Activated T-cell treated with anti-CD3 and anti-CD28 coated beads, Interleukin-2, amount 50 U/mL, for 48 hours (primary cell): Measurements from ENCODE around the gene SF3B6.
"Not testable (repeated sequence)": the region's sequence is repeated elsewhere in the genome, so short reads cannot be mapped to it uniquely, and the experiment has no call there.

Experiments
- DNase-seq, 2 experiments: peaks; one replicate each; pipeline ENCODE4 v3.0.0-alpha.2; 2020

The SF3B6 gene

DNA sequence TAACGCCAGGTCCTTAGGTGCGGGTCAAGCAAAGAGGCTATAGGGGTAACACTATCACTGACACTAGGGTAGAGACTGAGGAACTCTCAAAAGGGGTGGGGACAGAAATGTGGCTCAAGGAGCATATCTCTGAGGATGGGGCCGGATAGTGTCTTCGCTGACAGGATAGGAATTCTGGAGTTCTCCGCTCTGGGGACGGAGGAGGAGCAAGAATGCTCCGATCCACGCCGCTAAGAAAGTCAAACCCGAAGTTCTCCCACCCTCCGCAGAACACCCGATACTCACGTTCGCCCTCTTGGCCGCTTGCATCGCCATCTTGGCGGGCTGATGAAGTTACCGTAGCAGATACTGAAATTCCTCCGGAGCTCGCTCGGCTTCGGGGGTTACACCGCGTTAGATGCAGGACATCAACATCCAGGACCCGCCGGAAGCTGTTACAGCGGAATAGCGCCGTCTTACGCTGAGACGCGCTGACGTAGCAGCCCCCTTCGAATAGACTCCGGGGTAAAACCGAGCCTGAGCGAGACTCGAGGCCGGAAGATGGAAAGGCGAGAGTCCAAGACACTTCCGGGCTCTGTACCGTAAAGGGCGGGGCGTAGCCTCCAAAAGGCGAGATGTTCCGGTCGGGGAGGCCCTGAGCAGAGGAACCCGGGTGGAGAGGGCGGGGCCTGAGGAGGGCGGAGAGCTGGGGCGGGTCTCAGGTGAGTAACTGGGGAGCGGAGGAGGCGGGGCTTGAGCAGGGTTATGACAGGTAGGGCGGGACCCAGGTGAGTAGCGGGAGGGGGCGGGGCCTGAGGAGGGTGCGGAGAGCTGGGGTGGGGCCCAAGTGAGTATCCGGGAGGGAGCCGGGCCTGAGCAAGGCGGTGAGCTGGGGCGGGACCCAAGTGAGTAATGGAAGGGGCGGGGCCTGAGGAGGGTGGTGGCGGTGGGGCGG lies at the start of gene SF3B6:
SF3B6 (minus strand) TSS at position 412 of the 934 bp plus-strand sequence; CDS start at position 315, 97 bp downstream.
- DNase-seq: peak; percentile 100

DNA sequence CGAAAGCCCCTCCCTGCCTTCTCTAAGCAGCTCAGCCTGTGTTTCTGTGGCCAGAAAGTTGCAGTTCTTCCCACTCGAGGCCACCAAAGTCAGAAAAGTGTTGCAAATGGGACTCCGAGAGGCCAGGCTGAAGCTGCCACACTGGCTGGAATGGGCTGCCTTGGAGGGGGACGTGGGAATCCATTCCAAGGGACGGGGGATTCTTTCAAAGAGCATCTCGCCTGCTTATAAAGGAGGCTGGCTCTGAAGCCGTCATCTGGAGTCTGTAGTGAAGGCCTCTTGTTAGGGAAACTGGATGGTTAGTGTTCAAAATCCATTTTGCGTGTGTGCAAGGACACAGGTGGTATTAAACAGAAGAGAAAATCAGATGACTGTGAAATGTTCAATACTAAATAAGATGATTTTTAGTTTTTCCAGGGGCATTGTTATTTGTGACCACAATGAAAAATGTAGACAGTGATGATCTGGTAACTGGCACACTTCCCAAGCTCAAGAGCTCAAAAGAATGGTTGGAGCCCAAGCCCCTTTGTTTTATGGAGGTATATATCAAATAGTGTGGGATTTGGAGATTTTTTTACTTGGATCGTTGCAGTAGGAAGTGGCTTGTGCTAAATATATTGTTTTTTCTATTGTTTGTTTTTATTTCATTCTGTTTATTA lies 47.9 kb upstream of the SF3B6 start:
- DNase-seq: peak in 1 of 2 experiments; percentile 67

DNA sequence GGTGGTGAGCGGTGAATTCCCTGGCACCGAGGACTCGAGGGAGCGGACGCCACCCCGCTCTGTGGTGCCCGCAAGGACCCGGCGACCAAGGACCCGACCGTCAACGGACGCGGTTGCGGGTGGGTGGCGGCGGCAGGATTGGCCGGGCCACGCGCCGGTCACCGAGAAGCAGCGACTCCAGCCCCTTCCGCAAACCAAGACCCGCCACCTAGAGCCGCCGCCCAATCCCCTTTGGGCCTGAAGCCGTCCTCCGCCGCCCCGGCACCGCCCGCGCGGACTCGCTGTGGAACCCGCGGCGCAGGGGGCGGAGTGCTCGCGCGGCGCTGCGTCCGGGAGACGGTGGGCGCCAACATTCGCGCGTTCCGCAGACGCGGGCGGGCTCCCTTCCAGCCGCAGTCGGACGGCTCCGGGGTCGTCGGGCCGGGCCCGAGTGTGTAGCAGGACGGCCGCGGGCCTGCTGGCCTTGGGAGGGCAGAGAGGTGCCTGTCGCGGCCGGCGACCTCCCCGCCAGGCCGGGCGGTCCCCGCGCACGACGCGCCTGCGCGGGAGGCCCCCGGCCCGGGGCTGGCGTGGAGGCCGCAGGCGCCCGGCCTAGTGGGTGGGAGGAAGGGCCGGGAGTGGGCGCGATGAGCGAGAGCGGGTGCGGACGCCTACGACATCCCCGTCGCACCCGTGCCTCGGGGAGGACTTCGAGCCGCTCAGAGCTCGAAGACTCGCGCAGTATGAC lies 47.2 kb upstream of the SF3B6 start, which contains the start of the genes FAM228B and PFN4:
FAM228B (plus strand) TSS at position 275 of the 727 bp plus-strand sequence. CDS start 893 bp downstream, outside the sequence.
PFN4 (minus strand) TSS at position 140 of the 727 bp plus-strand sequence. CDS start 799 bp downstream, outside the sequence.
- DNase-seq: peak; percentile 78 to 83

DNA sequence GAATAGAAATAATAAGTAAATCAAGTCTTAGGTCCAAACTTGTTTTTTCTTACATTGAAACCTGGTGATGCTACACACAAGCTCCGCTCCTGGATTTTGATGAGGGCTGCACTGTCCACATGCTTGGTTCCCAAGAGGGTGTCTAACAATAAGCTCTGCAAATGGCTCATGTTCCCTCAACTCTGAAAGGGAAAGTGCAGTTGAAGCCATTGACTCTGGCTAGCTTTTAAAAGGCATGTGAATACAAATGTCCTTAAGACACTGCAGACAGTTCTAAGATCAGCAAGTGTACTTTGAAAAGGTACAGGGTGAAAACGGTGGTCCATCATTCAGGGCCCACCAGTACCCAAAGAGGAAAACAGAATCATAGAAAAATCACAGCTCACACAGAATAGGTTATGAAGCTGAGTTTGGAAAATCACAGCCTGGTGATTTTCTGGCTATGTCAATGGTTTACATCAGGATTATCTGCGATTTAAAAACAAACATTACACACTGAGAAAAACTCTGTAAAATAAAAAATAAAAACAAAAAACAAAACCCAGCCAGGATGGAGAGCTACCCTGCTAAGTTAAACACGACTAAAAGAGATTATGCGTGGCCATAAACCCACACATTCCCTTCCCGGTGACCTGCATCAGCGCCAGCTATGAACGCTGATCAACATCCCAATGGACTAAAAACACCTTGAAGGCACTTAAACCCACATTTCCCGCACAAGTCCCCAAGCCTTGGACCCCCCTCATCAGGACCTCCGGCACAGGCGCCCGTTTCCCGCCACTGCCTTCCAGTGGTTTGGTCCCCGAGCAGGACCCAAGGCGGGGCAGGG lies 46.5 kb upstream of the SF3B6 start:
- no peak for DNase-seq

DNA sequence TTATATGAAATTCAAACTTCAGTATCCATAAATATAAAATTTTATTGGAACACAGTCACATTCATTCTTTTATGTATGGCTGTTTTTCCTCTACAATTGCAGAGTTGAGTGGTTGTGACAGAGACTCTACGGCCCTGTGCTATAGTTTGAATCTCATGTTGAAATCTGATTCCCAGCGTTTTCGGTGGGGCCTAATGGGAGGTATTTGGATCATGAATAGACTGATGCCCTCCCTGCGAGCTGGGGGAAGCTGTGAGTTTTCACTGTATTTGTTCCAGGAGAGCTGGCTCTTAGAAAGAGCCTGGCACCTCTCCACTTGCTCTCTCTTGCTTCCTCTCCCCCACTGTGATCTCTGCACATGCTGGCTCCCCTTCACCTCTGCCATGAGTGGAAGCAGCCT lies 45.3 kb upstream of the SF3B6 start:
- no peak for DNase-seq

DNA sequence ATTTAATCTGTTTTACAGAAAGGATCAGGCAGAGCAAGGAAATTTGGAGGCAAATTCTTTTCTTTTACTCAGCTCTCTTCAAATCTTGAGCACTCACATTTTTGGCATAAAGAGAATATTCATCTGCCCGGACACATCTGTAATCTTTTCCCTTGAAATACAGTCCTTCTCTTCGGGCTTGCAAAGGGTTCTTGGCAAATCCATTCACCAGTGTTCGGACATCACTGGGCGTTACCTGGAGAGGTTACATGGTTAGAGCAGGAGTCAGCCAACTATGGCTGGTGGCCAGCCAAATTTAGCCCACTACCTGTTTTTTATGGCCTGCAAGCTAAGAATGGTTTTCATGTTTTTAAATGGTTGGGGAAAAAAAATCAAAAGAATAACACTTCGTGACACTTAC lies 44.9 kb upstream of the SF3B6 start:
- DNase-seq: no peak

DNA sequence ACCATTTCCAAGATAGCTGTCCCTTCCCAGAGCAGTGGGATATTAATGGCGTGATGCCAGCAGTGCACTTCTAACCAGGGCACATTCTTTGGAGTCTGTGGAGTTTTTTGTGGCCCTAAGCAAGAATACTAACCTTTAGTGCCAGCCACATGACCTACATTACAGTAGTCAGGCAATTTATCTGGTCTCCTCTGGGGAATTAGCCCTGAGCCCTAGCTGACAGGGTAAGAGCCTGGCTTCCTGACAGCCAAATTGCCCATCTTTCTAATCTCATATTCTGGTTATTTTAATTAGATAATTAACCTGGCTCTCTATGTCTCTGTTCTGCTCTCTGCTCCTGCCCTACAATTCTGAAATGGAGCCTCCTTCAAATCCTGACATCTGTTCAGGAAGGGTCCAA lies 41.8 kb upstream of the SF3B6 start:
- DNase-seq: no peak

GRCh38 chr2:24115057-24115456 lies 38.9 kb upstream of the SF3B6 start:
- no peak for DNase-seq

- no peak for DNase-seq
Measured at GRCh38 chr2:24111407-24111901, 35.3 kb upstream of the SF3B6 start.

- no peak for DNase-seq
Measured at GRCh38 chr2:24110660-24111303, 34.7 kb upstream of the SF3B6 start.

GRCh38 chr2:24109431-24109830 lies 33.3 kb upstream of the SF3B6 start:
- DNase-seq: not testable (repeated sequence)

DNA sequence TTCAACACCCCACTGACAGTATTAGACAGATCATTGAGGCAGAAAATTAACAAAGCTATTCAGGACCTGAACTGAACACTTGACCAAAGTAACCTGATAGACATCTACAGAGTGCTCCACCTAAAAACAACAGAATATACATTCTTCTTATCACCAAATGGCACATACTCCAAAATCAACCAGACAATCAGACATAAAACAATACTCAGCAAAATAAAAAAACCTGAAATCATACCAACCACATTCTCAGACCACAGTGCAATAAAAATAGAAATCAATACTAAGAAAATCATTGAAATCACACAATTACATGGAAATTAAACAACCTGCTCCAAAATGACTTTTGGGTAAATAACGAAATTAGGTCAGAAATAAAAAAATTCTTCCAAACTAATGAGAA lies 31.2 kb upstream of the SF3B6 start:
- no peak for DNase-seq

GRCh38 chr2:24106786-24107185 lies 30.7 kb upstream of the SF3B6 start:
- DNase-seq: no peak

DNA sequence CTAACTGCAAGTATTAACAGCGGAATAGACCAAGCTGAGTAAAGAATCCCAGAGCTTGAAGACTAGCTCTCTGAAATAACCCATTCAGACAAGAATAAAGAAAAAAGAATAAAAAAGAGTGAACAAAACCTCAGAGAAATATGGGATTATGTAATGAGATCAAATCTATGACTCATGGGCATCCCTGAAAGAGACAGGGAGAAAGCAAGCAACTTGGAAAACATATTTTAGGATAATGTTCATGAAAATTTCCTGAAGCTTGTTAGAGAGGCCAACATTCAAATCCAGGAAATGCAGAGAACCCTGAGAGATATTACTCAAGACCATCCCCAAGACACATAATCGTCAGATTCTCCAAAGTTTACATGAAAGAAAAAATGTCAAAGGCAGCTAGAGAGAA lies 29.7 kb upstream of the SF3B6 start:
- DNase-seq: no peak

- no peak for DNase-seq
Measured at GRCh38 chr2:24104906-24105305, 28.8 kb upstream of the SF3B6 start.

DNA sequence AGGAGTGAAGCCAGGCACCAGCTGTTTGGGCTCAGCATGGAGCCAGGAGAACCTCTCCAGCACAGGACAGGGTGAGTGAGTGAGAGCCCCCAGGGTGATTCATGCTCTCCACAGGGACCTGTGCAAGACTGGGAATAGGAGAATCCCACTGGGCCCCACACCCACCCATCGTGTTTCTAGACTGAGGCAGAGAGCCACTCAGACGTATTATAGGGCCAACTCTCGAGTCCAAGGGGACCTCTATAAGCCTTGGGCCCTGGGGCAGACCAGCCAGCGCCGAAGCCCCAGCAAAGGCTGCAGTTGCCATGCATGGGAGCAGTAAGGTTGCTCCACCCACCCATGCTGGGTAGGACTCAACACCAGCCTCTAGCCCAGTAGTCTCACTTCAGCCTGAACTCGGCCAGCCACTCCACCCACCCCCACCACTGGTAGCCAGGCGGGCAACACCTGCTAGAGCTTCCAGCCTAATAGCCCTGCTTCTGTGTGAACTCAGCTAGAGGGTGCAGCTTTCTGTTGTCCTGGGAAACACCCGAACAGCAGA lies 28.1 kb upstream of the SF3B6 start:
- no peak for DNase-seq

GRCh38 chr2:24102677-24103076 lies 26.6 kb upstream of the SF3B6 start:
- DNase-seq: no peak

DNA sequence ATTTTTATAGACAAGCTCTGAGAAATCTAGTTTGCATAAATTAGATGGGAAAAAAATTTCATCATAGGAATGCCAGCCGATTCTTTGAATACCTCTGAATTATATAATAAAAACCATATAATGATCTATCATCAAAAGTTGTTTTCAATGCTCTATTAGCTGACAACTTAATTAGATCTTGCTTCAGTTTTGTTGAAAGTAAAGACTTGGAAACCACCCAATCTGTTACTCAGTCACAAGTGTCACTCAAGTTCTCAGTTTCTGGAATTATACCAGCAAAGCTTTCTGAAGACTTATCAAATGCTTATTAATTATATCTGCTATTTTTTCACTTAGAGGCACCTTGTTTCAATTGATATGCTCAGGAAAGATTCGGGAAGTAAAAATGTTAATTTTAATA lies 25.9 kb upstream of the SF3B6 start:
- DNase-seq: no peak

- DNase-seq: not testable (repeated sequence)
Measured at GRCh38 chr2:24100732-24101131, 24.6 kb upstream of the SF3B6 start.

- DNase-seq: peak in 1 of 2 experiments; percentile 1
Measured at GRCh38 chr2:24095171-24095677, 19.1 kb upstream of the SF3B6 start.

DNA sequence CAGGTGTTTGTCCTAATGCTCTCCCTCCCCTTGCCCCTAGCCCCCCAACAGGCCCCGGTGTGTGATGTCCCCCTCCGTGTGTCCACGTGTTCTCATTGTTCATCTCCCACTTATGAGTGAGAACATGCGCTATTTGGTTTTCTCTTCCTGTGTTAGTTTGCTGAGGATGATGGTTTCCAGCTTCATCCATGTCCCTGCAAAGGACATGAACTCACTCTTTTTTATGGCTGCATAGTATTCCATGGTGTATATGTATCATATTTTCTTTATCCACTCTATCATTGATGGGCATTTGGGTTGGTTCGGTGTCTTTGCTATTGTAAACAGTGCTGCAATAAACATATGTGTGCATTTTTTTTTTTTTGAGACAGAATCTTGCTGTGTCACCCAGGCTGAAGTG lies 17.1 kb upstream of the SF3B6 start:
- DNase-seq: not testable (repeated sequence)
